HCT116 (cell line): ENCODE data around the gene C8A.

Experiments
- CTCF ChIP-seq, 3 experiments: fragments of 200-600 bp in 1 of 3; sonication (generic) in 1 of 3; IDR thresholded peaks in 2 of 3; conservative IDR thresholded peaks in 1 of 3; 2 replicates each; pipeline ENCODE4 v1.5.1; 2012 to 2017; ENCODE audit warnings: low read depth in 2 of 3, low read length in 2 of 3, antibody characterized with exemption in 1 of 3, borderline replicate concordance in 1 of 3, control low read depth in 1 of 3, mild to moderate bottlenecking in 1 of 3, mixed read lengths in 1 of 3, mixed run types in 1 of 3, moderate library complexity in 1 of 3; ENCODE audit not compliant: insufficient read depth in 1 of 3
- FOSL1 ChIP-seq: IDR thresholded peaks from 2 replicates; pipeline ENCODE4 v1.6.1; 2012; ENCODE audit warnings: low read depth
- MAX ChIP-seq: IDR thresholded peaks from 2 replicates; pipeline ENCODE4 v1.6.1; 2012
- POLR2A ChIP-seq: IDR thresholded peaks from 2 replicates; pipeline ENCODE4 v1.7.0; 2011; ENCODE audit warnings: borderline replicate concordance; ENCODE audit not compliant: insufficient read depth, insufficient read length; ENCODE audit errors: extremely low read depth
- REST ChIP-seq: IDR thresholded peaks from 2 replicates; pipeline ENCODE4 v1.6.1; 2012; ENCODE audit warnings: low read depth
- SIN3A ChIP-seq: IDR thresholded peaks from 2 replicates; pipeline ENCODE4 v1.6.1; 2012; ENCODE audit warnings: low read depth
- ZFX ChIP-seq: fragments of 450-650 bp; IDR thresholded peaks from 2 replicates; pipeline ENCODE4 v1.6.1; 2017

GRCh38 chr1:56898879-56899278, 44.3 kb downstream of the C8A start:
- TF ChIP-seq CTCF (IDR thresholded peaks at IDR 0.05 in 2 of 3, conservative IDR thresholded peaks at IDR 0.05 in 1 of 3; ENCODE audit: borderline replicate concordance in 1 of 3, insufficient read depth in 1 of 3, low read depth in 2 of 3, low read length in 2 of 3): no peak
- TF ChIP-seq REST: no peak
- no peak for TF ChIP-seq FOSL1
- no peak for TF ChIP-seq SIN3A
- no peak for TF ChIP-seq MAX
- no peak for TF ChIP-seq ZFX
- no peak for TF ChIP-seq POLR2A
